D721Med (cell line): ENCODE data around the gene ARHGAP8.

Experiments
- DNase-seq: peaks from one replicate; pipeline ENCODE4 v3.0.0; 2011; ENCODE audit warnings: low spot score; ENCODE audit not compliant: insufficient read length
- FAIRE-seq: peaks from 2 replicates; lab custom pipeline; 2011; peaks lifted over from hg19 to GRCh38; lab: Jason Lieb, UNC
- CTCF ChIP-seq: IDR thresholded peaks from 2 replicates; pipeline ENCODE4 v1.5.1; 2012; ENCODE audit warnings: mild to moderate bottlenecking, control low read depth; ENCODE audit not compliant: insufficient read depth; ENCODE audit errors: missing control alignments

ARHGAP8 gene

GRCh38 chr22:44821741-44822475, 69.5 kb downstream of the ARHGAP8 start:
- TF ChIP-seq CTCF: no peak
- FAIRE-seq (no peak), DNase-seq (no peak)

- no peak for DNase-seq
Measured at GRCh38 chr22:44822534-44822933, 70.2 kb downstream of the ARHGAP8 start.

GRCh38 chr22:44823396-44823795, 71.0 kb downstream of the ARHGAP8 start:
- TF ChIP-seq CTCF: no peak
- DNase-seq (no peak), FAIRE-seq (no peak)

More at GRCh38 chr22:44822534-44822933, 70.2 kb downstream of the ARHGAP8 start:
- no peak for TF ChIP-seq CTCF
- no peak for FAIRE-seq

GRCh38 chr22:44823806-44824205, 71.4 kb downstream of the ARHGAP8 start:
- no peak for TF ChIP-seq CTCF
- DNase-seq: no peak
- no peak for FAIRE-seq

GRCh38 chr22:44824271-44824670, 71.9 kb downstream of the ARHGAP8 start:
- TF ChIP-seq CTCF: no peak
- DNase-seq (no peak), FAIRE-seq (no peak)

- no peak for TF ChIP-seq CTCF
- DNase-seq (no peak), FAIRE-seq (no peak)
Measured at GRCh38 chr22:44825310-44826150, 73.2 kb downstream of the ARHGAP8 start.

GRCh38 chr22:44827666-44828190, 75.4 kb downstream of the ARHGAP8 start:
- no peak for DNase-seq
- no peak for FAIRE-seq
- TF ChIP-seq CTCF: no peak
